HepG2 (cell line): Measurements from ENCODE around the gene KMT2B. TPM values are rescaled to one million over a fixed set of nuclear protein-coding genes. Genes with fewer than 3 reads are reported as not detected.

Experiments used
- CBX2 ChIP-seq, 2 experiments: fragments of 200-600 bp in 1 of 2; sonication (generic); formaldehyde crosslinking in 1 of 2; IDR thresholded peaks; 2 replicates each; pipeline versions ENCODE4 v1.7.0 to v1.8.1; 2018 to 2022; ENCODE audit warnings: low read depth in 2 of 2, low read length in 1 of 2, mild to moderate bottlenecking in 1 of 2, missing genetic modification reagents in 1 of 2
- CHD2 ChIP-seq: IDR thresholded peaks from 2 replicates; pipeline ENCODE4 v1.6.1; 2011; ENCODE audit warnings: low read depth, low read length, improper control_type of control experiment
- ESRRA ChIP-seq: sonication (generic); formaldehyde crosslinking; IDR thresholded peaks from 2 replicates; pipeline ENCODE4 v1.5.1; 2020; ENCODE audit warnings: mild to moderate bottlenecking, low read depth, missing genetic modification reagents
- HOXA9 ChIP-seq: sonication (generic); formaldehyde crosslinking; IDR thresholded peaks from 2 replicates; pipeline ENCODE4 v1.8.1; 2022; ENCODE audit warnings: missing genetic modification reagents, mild to moderate bottlenecking, moderate library complexity, borderline replicate concordance
- IRX3 ChIP-seq: sonication (generic); formaldehyde crosslinking; IDR thresholded peaks from 2 replicates; pipeline ENCODE4 v1.8.1; 2023; ENCODE audit warnings: mild to moderate bottlenecking, low read depth, missing genetic modification reagents, borderline replicate concordance
- KMT2B ChIP-seq: IDR thresholded peaks from 2 replicates; pipeline ENCODE4 v1.6.1; 2016; ENCODE audit warnings: missing genetic modification reagents, missing compliant biosample characterization
- MIXL1 ChIP-seq: IDR thresholded peaks from 2 replicates; pipeline ENCODE4 v1.6.1; 2016
- NBN ChIP-seq: fragments of 450-650 bp; conservative IDR thresholded peaks from 2 replicates; pipeline ENCODE4 v1.6.1; 2017
- NCOA2 ChIP-seq: sonication (generic); formaldehyde crosslinking; IDR thresholded peaks from 2 replicates; pipeline ENCODE4 v1.8.0; 2022; ENCODE audit warnings: inconsistent platforms
- NFE2 ChIP-seq: sonication (generic); formaldehyde crosslinking; IDR thresholded peaks from 2 replicates; pipeline ENCODE4 v1.4.0; 2020; ENCODE audit warnings: missing genetic modification reagents
- NKX3-1 ChIP-seq: sonication (generic); formaldehyde crosslinking; IDR thresholded peaks from 2 replicates; pipeline ENCODE4 v1.5.0; 2020; ENCODE audit warnings: missing genetic modification reagents
- NR1H2 ChIP-seq: sonication (generic); formaldehyde crosslinking; IDR thresholded peaks from 2 replicates; pipeline ENCODE4 v1.8.1; 2022; ENCODE audit warnings: low read depth, missing genetic modification reagents, borderline replicate concordance
- REL ChIP-seq: sonication (generic); formaldehyde crosslinking; conservative IDR thresholded peaks from 2 replicates; pipeline ENCODE4 v1.8.0; 2022; ENCODE audit warnings: mild to moderate bottlenecking, missing genetic modification reagents, moderate library complexity
- SPEN ChIP-seq: sonication (generic); formaldehyde crosslinking; IDR thresholded peaks from 2 replicates; pipeline ENCODE4 v1.5.1; 2020; ENCODE audit warnings: low read depth, mild to moderate bottlenecking, missing genetic modification reagents
- SRF ChIP-seq: IDR thresholded peaks from 2 replicates; pipeline ENCODE4 v1.6.1; 2011; ENCODE audit warnings: mild to moderate bottlenecking, low read depth, low read length, moderate library complexity
- TEAD3 ChIP-seq: optimal IDR thresholded peaks from 2 replicates; pipeline ENCODE3; 2016; ENCODE audit warnings: borderline replicate concordance
- ZBTB1 ChIP-seq: sonication (generic); formaldehyde crosslinking; IDR thresholded peaks from 2 replicates; pipeline ENCODE4 v1.4.0; 2020; ENCODE audit warnings: missing genetic modification reagents, borderline replicate concordance
- ZBTB49 ChIP-seq: sonication (generic); formaldehyde crosslinking; IDR thresholded peaks from 2 replicates; pipeline ENCODE4 v1.4.0; 2020; ENCODE audit warnings: missing genetic modification reagents, borderline replicate concordance
- ZFP62 ChIP-seq: sonication (generic); formaldehyde crosslinking; IDR thresholded peaks from 2 replicates; pipeline ENCODE4 v1.4.0; 2020; ENCODE audit warnings: missing genetic modification reagents
- ZNF160 ChIP-seq: sonication (generic); formaldehyde crosslinking; IDR thresholded peaks from 2 replicates; pipeline ENCODE4 v1.8.0; 2022; ENCODE audit warnings: mild to moderate bottlenecking, inconsistent platforms, missing genetic modification reagents
- ZNF180 ChIP-seq: sonication (generic); formaldehyde crosslinking; IDR thresholded peaks from 2 replicates; pipeline ENCODE4 v1.4.0; 2020; ENCODE audit warnings: low read depth, missing genetic modification reagents, borderline replicate concordance
- ZNF24 ChIP-seq: fragments of 450-650 bp; IDR thresholded peaks from 2 replicates; pipeline ENCODE4 v1.6.1; 2017; ENCODE audit warnings: antibody characterized with exemption, mild to moderate bottlenecking
- ZNF501 ChIP-seq: sonication (generic); formaldehyde crosslinking; IDR thresholded peaks from 2 replicates; pipeline ENCODE4 v1.5.1; 2020; ENCODE audit warnings: mild to moderate bottlenecking, moderate library complexity, missing genetic modification reagents
- ZNF614 ChIP-seq: IDR thresholded peaks from 2 replicates; pipeline ENCODE4 v1.6.1; 2018; ENCODE audit warnings: missing biosample characterization, missing genetic modification reagents, inconsistent platforms, borderline replicate concordance
- ZNF770 ChIP-seq: sonication (generic); formaldehyde crosslinking; IDR thresholded peaks from 2 replicates; pipeline ENCODE4 v1.5.0; 2020; ENCODE audit warnings: mild to moderate bottlenecking, missing genetic modification reagents
- polyA plus RNA-seq, 8 experiments: library from polyadenylated mRNA; depleted of rRNA in 3 of 8; stranded (reverse) in 7 of 8; unstranded in 1 of 8; fragments of >200 nt; fragmentation: Illumina TruSeq in 4 of 8; extraction: Trizol in 4 of 8; gene quantifications; 2 replicates each; pipeline versions ENCODE4 v1.2.1 to v1.2.3, GENCODE V29; 2011 to 2016; ENCODE audit warnings: low read depth in 4 of 8, missing spikeins in 1 of 8, mixed read lengths in 1 of 8; ENCODE audit not compliant: insufficient read depth in 1 of 8
- total RNA-seq, 5 experiments: library from RNA; depleted of rRNA; stranded (reverse); fragments of >200 nt; fragmentation: Illumina TruSeq; extraction: Trizol; gene quantifications; 2 replicates each; pipeline ENCODE4 v1.2.3, GENCODE V29; 2016; ENCODE audit warnings: low read depth in 1 of 5
- TF ChIP-seq, protein P1 (sequence below): sonication (generic); formaldehyde crosslinking; IDR thresholded peaks from 2 replicates; pipeline ENCODE4 v1.4.0; 2020; ENCODE audit warnings: missing genetic modification reagents

The KMT2B gene
- total and polyA plus RNA-seq, 2 of the 13 experiments (the other 11 are each of a cell fraction or from before 2014, with no cell fraction given): 6.2 to 16.9 TPM

GRCh38 chr19:35715981-35716800 is 1.6 kb upstream of the KMT2B start (continued):
- no peak; the same call in none of the 2 replicates for TF ChIP-seq NKX3-1 (CRISPR knock-in tag)
- no peak for TF ChIP-seq CHD2
- no peak for TF ChIP-seq ZNF501 (CRISPR knock-in tag)
- no peak for TF ChIP-seq ZNF24
- TF ChIP-seq ZNF614: no peak; the same call in 1 of the 2 replicates
- no peak for TF ChIP-seq CBX2 (IDR thresholded peaks at IDR 0.05; ENCODE audit: low read depth, low read length)
- no peak for TF ChIP-seq CBX2 (CRISPR knock-in tag; IDR thresholded peaks at IDR 0.05; ENCODE audit: low read depth)
- TF ChIP-seq ZBTB49 (CRISPR knock-in tag): no peak
- TF ChIP-seq MIXL1 (CRISPR knock-in tag): no peak
- no peak for TF ChIP-seq ZNF770 (CRISPR knock-in tag)
- TF ChIP-seq ZNF180 (CRISPR knock-in tag): no peak
- TF ChIP-seq TEAD3 (CRISPR knock-in tag): no peak
- no peak for TF ChIP-seq NFE2 (CRISPR knock-in tag)
- no peak for TF ChIP-seq ZBTB1 (CRISPR knock-in tag)
- 0 out of 2 replicates have a peak, but pooled peaks have one; percentile 14 for TF ChIP-seq KMT2B
- TF ChIP-seq ESRRA (CRISPR knock-in tag): peak; percentile 23; the same call in 1 of the 2 replicates
- no peak for TF ChIP-seq ZNF160
- 0 out of 2 replicates have a peak, but pooled peaks have one; percentile 19 for TF ChIP-seq NCOA2 (CRISPR knock-in tag)
- TF ChIP-seq, protein P1, sequence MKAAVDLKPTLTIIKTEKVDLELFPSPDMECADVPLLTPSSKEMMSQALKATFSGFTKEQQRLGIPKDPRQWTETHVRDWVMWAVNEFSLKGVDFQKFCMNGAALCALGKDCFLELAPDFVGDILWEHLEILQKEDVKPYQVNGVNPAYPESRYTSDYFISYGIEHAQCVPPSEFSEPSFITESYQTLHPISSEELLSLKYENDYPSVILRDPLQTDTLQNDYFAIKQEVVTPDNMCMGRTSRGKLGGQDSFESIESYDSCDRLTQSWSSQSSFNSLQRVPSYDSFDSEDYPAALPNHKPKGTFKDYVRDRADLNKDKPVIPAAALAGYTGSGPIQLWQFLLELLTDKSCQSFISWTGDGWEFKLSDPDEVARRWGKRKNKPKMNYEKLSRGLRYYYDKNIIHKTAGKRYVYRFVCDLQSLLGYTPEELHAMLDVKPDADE (CRISPR knock-in tag): no peak
- TF ChIP-seq ZFP62 (CRISPR knock-in tag): no peak
- 0 out of 2 replicates have a peak, but pooled peaks have one; percentile 14 for TF ChIP-seq NR1H2 (CRISPR knock-in tag)
- peak; percentile 62; the same call in 1 of the 2 replicates for TF ChIP-seq HOXA9 (CRISPR knock-in tag)
- TF ChIP-seq SPEN: no peak
- TF ChIP-seq REL: peak; percentile 84; the same call in 1 of the 2 replicates
- no peak for TF ChIP-seq SRF
- no peak for TF ChIP-seq NBN
- TF ChIP-seq IRX3: no peak
